NCI-H1092 (cell line): ENCODE results near the gene ABCF2.

Source experiments
- DNase-seq: peaks from one replicate; lab custom pipeline; 2025; lab: John Stamatoyannopoulos, UW

ABCF2 gene

GRCh38 chr7:151226875-151227782 lies at the start of gene ABCF2:
ABCF2 (minus strand) TSS chr7:151227205; CDS start chr7:151226458, 747 bp downstream.
- peak; percentile 98 for DNase-seq

GRCh38 chr7:151275813-151276577 lies 49.0 kb upstream of the ABCF2 start:
- DNase-seq = no peak

- DNase-seq = no peak
Observed at GRCh38 chr7:151274936-151275812, 48.2 kb upstream of the ABCF2 start.

GRCh38 chr7:151274396-151274795 lies 47.4 kb upstream of the ABCF2 start:
- no peak for DNase-seq

GRCh38 chr7:151273651-151274390 lies 46.8 kb upstream of the ABCF2 start:
- DNase-seq = no peak

- DNase-seq = no peak
Observed at GRCh38 chr7:151272877-151273276, 45.9 kb upstream of the ABCF2 start.

- no peak for DNase-seq
Observed at GRCh38 chr7:151272405-151272804, 45.4 kb upstream of the ABCF2 start.

- no peak for DNase-seq
Observed at GRCh38 chr7:151271699-151272355, 44.8 kb upstream of the ABCF2 start.

- DNase-seq = no peak
Observed at GRCh38 chr7:151269511-151269910, 42.5 kb upstream of the ABCF2 start.

- no peak for DNase-seq
Observed at GRCh38 chr7:151265351-151265931, 38.4 kb upstream of the ABCF2 start.

- no peak for DNase-seq
Observed at GRCh38 chr7:151264615-151265014, 37.6 kb upstream of the ABCF2 start.

GRCh38 chr7:151261529-151261928 lies 34.5 kb upstream of the ABCF2 start:
- DNase-seq = no peak

- DNase-seq = no peak
Observed at GRCh38 chr7:151260883-151261282, 33.9 kb upstream of the ABCF2 start.

GRCh38 chr7:151260471-151260870 lies 33.5 kb upstream of the ABCF2 start:
- DNase-seq = no peak

- no peak for DNase-seq
Observed at GRCh38 chr7:151257990-151258389, 31.0 kb upstream of the ABCF2 start.

- no peak for DNase-seq
Observed at GRCh38 chr7:151256410-151257045, 29.5 kb upstream of the ABCF2 start.

GRCh38 chr7:151255390-151255789 lies 28.4 kb upstream of the ABCF2 start:
- no peak for DNase-seq

GRCh38 chr7:151254851-151255250 lies 27.8 kb upstream of the ABCF2 start:
- DNase-seq = no peak

GRCh38 chr7:151254316-151254715 lies 27.3 kb upstream of the ABCF2 start:
- DNase-seq = no peak
